GM10248 (cell line): ENCODE data around the gene RUVBL2.
A peak's percentile ranks its signal among the peaks of the same experiment; 100 is the strongest.
"Not testable (repeated sequence)": the region's sequence is repeated elsewhere in the genome, so short reads cannot be mapped to it uniquely, and the experiment has no call there.

Experiments used
- CTCF ChIA-PET: fragments of 300-600 bp; sonication (Branson Sonifier 250); formaldehyde crosslinking; extraction: SDS; loops from one replicate; lab custom pipeline; 2021; ENCODE audit warnings: antibody characterized with exemption; lab: Yijun Ruan, JAX
- POLR2A ChIA-PET: fragments of 350-650 bp; sonication (Branson Sonifier 250); formaldehyde crosslinking; extraction: SDS; loops from one replicate; lab custom pipeline; 2020; ENCODE audit warnings: antibody characterized with exemption; lab: Yijun Ruan, JAX
- DNase-seq: peaks from one replicate; pipeline ENCODE4 v3.0.0; 2012; ENCODE audit errors: extremely low spot score
- TF ChIP-seq, protein P1 (sequence below): IDR thresholded peaks from 2 replicates; pipeline ENCODE4 v1.5.1; 2012; ENCODE audit warnings: mild to moderate bottlenecking, low read depth; ENCODE audit errors: extremely low read depth, missing control alignments, control extremely low read depth

The RUVBL2 gene

DNA sequence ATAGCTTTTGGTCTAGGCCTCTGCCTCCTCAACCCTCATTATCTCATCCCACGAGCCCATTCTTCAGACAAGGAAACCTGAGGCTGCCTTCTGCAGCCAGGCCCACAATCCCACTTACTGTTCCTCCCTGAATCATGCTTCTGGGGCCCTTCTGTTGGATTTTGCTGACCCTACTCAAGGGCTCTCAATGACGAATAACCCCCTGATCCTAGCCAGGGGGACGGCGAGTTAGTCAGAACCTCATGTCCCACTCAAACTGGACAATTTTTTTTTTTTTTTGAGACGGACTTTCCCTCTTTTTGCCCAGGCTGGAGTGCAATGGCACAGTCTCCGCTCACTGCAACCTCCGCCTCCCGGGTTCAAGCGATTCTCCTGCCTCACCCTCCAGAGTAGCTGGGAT is 28.4 kb downstream of the RUVBL2 start:
- CTCF ChIA-PET = interaction anchor here (1.8 kb wide), 1 partner anchor 29 kb away, joined by 7 read pairs; the partner anchor contains the start of gene RUVBL2
- no peak for DNase-seq
- TF ChIP-seq, protein P1, sequence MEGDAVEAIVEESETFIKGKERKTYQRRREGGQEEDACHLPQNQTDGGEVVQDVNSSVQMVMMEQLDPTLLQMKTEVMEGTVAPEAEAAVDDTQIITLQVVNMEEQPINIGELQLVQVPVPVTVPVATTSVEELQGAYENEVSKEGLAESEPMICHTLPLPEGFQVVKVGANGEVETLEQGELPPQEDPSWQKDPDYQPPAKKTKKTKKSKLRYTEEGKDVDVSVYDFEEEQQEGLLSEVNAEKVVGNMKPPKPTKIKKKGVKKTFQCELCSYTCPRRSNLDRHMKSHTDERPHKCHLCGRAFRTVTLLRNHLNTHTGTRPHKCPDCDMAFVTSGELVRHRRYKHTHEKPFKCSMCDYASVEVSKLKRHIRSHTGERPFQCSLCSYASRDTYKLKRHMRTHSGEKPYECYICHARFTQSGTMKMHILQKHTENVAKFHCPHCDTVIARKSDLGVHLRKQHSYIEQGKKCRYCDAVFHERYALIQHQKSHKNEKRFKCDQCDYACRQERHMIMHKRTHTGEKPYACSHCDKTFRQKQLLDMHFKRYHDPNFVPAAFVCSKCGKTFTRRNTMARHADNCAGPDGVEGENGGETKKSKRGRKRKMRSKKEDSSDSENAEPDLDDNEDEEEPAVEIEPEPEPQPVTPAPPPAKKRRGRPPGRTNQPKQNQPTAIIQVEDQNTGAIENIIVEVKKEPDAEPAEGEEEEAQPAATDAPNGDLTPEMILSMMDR = no peak
- POLR2A ChIA-PET = no interaction called here

DNA sequence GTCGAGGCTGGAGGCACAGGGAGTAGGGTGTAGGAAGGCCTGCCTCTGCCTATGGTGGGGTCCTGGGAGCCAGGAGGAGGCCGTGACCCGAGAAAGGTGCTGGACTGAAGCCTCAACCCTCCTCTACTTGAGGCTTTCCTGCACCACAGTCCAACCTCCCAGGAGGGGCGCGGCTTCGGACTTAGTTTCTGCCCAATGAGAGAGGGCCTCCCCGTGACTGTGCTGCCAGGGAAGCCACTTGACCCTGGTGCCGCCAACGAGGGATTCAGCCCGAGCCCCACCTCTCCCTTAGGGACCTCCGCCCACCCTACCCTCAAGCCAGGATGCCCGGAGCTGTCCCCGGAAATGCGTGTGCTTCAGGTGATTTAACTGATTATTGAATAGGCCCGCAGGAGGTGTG is 30.5 kb downstream of the RUVBL2 start, which contains the start of gene CGB3:
CGB3 (minus strand) TSS at position 101 of the 400 bp plus-strand sequence. CDS start 362 bp downstream, outside the sequence.
- DNase-seq, CTCF ChIA-PET, POLR2A ChIA-PET: not testable (repeated sequence)

DNA sequence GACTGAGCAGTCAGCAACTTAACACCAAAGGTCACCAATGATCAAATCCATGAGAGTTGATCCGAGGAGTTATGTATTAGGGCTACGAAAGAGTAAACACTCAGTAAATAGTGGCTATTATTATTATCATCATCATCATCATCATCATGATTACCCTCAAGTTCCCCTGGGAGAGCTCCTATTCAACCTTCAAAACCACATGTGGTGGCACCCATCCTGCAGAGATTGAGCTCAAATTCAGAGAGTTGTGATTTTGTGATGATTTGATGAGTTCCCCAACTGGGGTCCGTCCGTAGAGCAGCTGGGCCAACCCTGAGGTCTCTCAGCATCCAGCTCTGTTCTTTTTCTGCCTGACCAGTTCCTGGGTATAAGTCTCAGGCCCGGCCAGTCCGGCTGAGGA is 31.4 kb downstream of the RUVBL2 start:
- POLR2A ChIA-PET, DNase-seq, CTCF ChIA-PET: not testable (repeated sequence)

DNA sequence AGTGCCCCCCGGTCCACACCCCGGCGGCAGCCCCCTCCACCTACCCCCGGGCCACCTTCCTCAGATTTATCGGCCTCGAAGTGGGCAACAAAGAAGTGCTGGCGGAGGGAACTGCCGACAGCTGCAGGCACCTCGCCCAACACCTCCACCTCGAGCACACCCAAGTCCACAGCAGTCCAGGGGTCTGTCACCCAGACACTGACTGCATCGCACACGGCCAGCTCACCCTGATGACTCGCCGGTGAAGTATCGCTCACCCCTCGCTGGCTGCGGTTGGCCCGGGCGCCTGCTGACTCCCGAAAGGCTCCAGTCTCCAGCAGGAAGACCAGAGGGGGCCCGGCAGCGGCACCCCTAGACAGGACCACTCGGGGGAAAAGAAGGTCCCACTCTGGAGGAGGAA is 31.9 kb downstream of the RUVBL2 start:
- CTCF ChIA-PET, DNase-seq, POLR2A ChIA-PET: not testable (repeated sequence)

DNA sequence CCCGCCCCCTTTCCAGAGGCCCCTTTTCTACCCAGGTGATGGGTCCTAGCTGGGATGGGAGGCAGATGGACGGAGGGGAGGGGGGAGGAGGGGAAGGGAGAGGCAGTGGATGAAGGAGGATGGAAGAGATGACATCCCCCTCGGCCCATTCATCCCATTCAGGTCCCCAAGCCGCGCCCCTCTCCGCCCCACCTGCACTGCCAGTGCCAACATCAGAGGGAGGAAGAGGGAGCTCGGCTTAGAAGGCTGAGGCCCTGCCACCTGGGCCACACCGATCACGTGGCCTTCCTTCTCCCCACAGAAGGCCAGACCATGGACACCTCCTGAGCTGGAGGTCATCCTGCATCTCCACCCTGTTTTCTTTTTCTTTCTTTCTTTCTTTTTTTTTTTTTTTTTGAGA is 35.0 kb downstream of the RUVBL2 start:
- POLR2A ChIA-PET, DNase-seq, CTCF ChIA-PET: not testable (repeated sequence)

DNA sequence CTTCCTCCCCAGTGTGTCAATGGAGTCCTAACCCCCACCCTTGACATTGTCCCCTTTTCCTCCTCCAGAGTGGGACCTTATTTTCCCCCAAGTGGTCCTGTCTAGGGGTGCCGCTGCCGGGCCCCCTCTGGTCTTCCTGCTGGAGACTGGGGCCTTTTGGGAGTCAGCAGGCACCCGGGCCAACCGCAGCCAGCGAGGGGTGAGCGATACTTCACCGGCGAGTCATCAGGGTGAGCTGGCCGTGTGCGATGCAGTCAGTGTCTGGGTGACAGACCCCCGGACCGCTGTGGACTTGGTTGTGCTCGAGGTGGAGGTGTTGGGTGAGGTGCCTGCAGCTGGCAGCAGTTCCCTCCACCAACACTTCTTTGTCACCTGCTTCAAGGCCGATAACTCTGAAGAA is 36.1 kb downstream of the RUVBL2 start:
- CTCF ChIA-PET, DNase-seq, POLR2A ChIA-PET: not testable (repeated sequence)

DNA sequence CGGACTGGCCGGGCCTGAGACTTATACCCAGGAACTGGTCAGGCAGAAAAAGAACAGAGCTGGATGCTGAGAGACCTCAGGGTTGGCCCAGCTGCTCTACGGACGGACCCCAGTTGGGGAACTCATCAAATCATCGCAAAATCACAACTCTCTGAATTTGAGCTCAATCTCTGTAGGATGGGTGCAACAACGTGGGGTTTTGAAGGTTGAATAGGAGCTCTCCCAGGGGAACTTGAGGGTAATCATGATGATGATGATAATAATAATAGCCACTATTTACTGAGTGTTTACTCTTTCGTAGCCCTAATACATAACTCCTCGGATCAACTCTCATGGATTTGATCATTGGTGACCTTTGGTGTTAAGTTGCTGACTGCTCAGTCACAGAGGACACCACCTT is 36.6 kb downstream of the RUVBL2 start:
- CTCF ChIA-PET, DNase-seq, POLR2A ChIA-PET: not testable (repeated sequence)

DNA sequence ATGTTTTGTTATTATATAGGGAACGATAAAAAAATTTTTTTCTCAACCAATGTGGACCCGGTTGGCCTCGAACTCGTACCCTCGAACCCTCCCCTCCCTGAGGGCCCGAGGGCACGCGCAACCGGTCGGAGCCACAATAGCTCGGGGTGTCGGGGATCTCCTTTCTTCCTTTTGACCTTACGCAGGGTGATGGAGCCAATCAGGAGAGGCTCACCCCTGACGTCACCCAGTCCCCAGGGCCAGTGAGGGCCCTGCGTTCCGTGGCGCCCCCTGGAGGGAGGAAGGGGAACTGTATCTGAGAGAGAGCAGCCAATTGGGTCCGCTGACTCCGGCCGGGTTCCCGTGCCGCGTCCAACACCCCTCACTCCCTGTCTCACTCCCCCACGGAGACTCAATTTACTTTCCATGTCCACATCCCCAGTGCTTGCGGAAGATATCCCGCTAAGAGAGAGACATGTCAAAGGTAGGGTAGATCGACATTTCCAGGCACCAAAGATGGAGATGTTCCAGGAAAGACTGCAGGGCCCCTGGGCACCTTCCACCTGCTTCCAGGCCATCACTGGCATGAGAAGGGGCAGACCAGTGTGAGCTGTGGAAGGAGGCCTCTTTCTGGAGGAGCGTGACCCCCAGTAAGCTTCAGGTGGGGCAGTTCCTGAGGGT is 38.1 kb downstream of the RUVBL2 start, which contains the start of gene CGB2:
CGB2 (plus strand) TSS at position 249 of the 660 bp plus-strand sequence; CDS start at position 455, 206 bp downstream.
- CTCF ChIA-PET = interaction anchor here (0.6 to 1.4 kb wide), 3 partner anchors 13 to 66 kb away, joined by 3 read pairs; no protein-coding TSS in a partner anchor
- POLR2A ChIA-PET = not testable (repeated sequence)

DNA sequence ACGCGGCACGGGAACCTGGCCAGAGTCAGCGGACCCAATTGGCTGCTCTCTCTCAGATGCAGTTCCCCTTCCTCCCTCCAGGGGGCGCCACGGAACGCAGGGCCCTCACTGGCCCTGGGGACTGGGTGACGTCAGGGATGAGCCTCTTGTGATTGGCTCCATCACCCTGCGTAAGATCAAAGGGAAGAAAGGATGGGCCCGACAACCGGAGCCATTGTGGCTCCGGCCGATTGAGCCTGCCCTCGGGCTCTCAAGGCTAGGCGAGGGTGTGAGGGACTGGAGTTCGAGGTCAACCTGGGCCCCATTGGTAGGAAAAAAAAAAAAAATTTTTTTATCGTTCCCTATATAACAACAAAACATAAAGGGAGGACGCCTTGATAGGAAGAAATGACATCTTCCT is 43.1 kb downstream of the RUVBL2 start, which contains the start of gene CGB1:
CGB1 (minus strand) TSS at position 81 of the 400 bp plus-strand sequence. CDS start 184 bp downstream, outside the sequence.
- CTCF ChIA-PET, DNase-seq, POLR2A ChIA-PET: not testable (repeated sequence)
- TF ChIP-seq, protein P1 = peak; percentile 43

More for the DNA sequence above, 38.1 kb downstream of the RUVBL2 start, which contains the start of gene CGB2:
- DNase-seq = not testable (repeated sequence)
- TF ChIP-seq, protein P1 = peak; percentile 41

DNA sequence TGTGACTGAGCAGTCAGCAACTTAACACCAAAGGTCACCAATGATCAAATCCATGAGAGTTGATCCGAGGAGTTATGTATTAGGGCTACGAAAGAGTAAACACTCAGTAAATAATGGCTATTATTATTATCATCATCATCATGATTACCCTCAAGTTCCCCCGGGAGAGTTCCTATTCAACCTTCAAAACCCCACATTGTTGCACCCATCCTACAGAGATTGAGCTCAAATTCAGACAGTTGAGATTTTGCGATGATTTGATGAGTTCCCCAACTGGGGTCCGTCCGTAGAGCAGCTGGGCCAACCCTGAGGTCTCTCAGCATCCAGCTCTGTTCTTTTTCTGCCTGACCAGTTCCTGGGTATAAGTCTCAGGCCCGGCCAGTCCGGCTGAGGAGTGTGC is 44.4 kb downstream of the RUVBL2 start:
- POLR2A ChIA-PET, DNase-seq, CTCF ChIA-PET: not testable (repeated sequence)

DNA sequence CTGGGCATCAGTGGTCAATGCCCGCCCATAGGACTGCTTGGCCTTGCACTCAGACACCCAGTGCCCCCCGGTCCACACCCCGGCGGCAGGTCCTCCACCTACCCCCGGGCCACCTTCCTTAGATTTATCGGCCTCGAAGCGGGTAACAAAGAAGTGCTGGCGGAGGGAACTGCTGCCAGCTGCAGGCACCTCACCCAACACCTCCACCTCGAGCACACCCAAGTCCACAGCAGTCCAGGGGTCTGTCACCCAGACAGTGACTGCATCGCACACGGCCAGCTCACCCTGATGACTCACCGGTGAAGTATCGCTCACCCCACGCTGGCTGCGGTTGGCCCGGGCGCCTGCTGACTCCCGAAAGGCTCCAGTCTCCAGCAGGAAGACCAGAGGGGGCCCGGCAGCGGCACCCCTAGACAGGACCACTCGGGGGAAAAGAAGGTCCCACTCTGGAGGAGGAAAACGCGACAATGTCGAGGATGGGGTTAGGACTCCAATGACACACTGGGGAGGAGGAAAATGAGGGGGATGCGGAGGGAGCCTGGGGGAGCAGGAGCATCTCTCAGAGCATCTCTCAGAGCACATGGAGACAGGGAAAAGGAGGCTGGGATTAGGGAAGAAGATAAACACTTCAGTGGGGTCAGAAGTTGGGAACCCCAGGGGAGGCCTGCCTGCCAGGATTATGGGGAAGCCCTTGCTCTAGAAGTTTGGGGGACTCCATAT is 45.0 kb downstream of the RUVBL2 start:
- CTCF ChIA-PET, POLR2A ChIA-PET, DNase-seq: not testable (repeated sequence)

DNA sequence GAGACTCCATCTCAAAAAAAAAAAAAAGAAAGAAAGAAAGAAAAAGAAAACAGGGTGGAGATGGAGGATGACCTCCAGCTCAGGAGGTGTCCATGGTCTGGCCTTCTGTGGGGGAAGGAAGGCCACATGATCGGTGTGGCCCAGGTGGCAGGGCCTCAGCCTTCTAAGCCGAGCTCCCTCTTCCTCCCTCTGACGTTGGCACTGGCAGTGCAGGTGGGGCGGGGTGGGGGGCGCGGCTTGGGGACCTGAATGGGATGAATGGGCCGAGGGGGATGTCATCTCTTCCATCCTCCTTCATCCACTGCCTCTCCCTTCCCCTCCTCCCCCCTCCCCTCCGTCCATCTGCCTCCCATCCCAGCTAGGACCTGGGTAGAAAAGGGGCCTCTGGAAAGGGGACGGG is 46.0 kb downstream of the RUVBL2 start:
- CTCF ChIA-PET, DNase-seq, POLR2A ChIA-PET: not testable (repeated sequence)
